ENCODE measurements around the gene RRAGC. TPM values are rescaled to one million over a fixed set of nuclear protein-coding genes. Genes with fewer than 3 reads are reported as not detected.

RRAGC gene
- total RNA-seq, 4 donors from 2014 or later: 14.2 to 20.0 (median 17.5) TPM

- 11 to 12% methylated on average over 8 of the region's 8 CpGs for WGBS, 2 donors
- no peaks in the 10 kb centered on the region for H3K36me3 ChIP-seq
- no peak for TF ChIP-seq POLR2A (IDR thresholded peaks at IDR 0.05)
- no peak for TF ChIP-seq EP300 (IDR thresholded peaks at IDR 0.05)
- no peak for TF ChIP-seq CTCF (IDR thresholded peaks at IDR 0.05)
- H3K4me1 ChIP-seq: peaks cover 0 to 12% (median 2%) of the 10 kb centered on the region in 4 donors
- H3K27me3 ChIP-seq: peaks cover 0 to 49% of the 10 kb centered on the region in 2 donors
- peaks cover 0 to 9% (median 0%) of the 10 kb centered on the region in 4 donors for H3K9me3 ChIP-seq
- peak overlapping the region in 1 of 4 donors; percentile 44 for H3K4me3 ChIP-seq
- DNase-seq (ENCODE audit: low spot score in 2 of 2): no peak
- H3K27ac ChIP-seq: no peak overlapping the region
Observed at GRCh38 chr1:38803647-38804046, 55.9 kb downstream of the RRAGC start.

- Histone ChIP-seq H3K27me3 (peaks cover 0 to 35% of the 10 kb centered on the region in 2 donors), H3K27ac (no peak overlapping the region), H3K36me3 (no peaks in the 10 kb centered on the region), H3K4me1 (peaks cover 0 to 12% (median 2%) of the 10 kb centered on the region in 4 donors), H3K9me3 (peaks cover 0 to 12% (median 0%) of the 10 kb centered on the region in 4 donors), H3K4me3 (no peak overlapping the region)
- TF ChIP-seq EP300 (IDR thresholded peaks at IDR 0.05): no peak
- no peak for TF ChIP-seq POLR2A (IDR thresholded peaks at IDR 0.05)
- no peak for TF ChIP-seq CTCF (IDR thresholded peaks at IDR 0.05)
- WGBS, 2 donors: 85 to 86% methylated on average over 15 to 16 of the region's 16 CpGs
- no peak for DNase-seq (ENCODE audit: low spot score in 2 of 2)
Observed at GRCh38 chr1:38800720-38801671, 58.6 kb downstream of the RRAGC start.

- Histone ChIP-seq H3K36me3 (no peaks in the 10 kb centered on the region), H3K27ac (no peak overlapping the region), H3K4me3 (no peak overlapping the region), H3K9me3 (peaks cover 0 to 37% (median 7%) of the 10 kb centered on the region in 4 donors), H3K27me3 (no peaks in the 10 kb centered on the region), H3K4me1 (no peaks in the 10 kb centered on the region)
- no peak for DNase-seq (ENCODE audit: low spot score in 2 of 2)
- no peak for TF ChIP-seq POLR2A (IDR thresholded peaks at IDR 0.05)
- TF ChIP-seq EP300 (IDR thresholded peaks at IDR 0.05): no peak
- no peak for TF ChIP-seq CTCF (IDR thresholded peaks at IDR 0.05)
Observed at GRCh38 chr1:38793299-38793698, 66.3 kb downstream of the RRAGC start.

- Histone ChIP-seq H3K9me3 (peaks cover 0 to 37% (median 7%) of the 10 kb centered on the region in 4 donors), H3K4me1 (no peaks in the 10 kb centered on the region), H3K27me3 (no peaks in the 10 kb centered on the region), H3K27ac (no peak overlapping the region), H3K36me3 (no peaks in the 10 kb centered on the region), H3K4me3 (no peak overlapping the region)
- 67 to 71% methylated on average over 1 of the region's 1 CpG for WGBS, 2 donors
- DNase-seq (ENCODE audit: low spot score in 2 of 2): no peak
- TF ChIP-seq POLR2A (IDR thresholded peaks at IDR 0.05) (no peak), CTCF (IDR thresholded peaks at IDR 0.05) (no peak), EP300 (IDR thresholded peaks at IDR 0.05) (no peak)
Observed at GRCh38 chr1:38791892-38792291, 67.7 kb downstream of the RRAGC start.

GRCh38 chr1:38791164-38791515 is 68.4 kb downstream of the RRAGC start:
- Histone ChIP-seq H3K36me3 (no peaks in the 10 kb centered on the region), H3K4me3 (no peak overlapping the region), H3K4me1 (no peaks in the 10 kb centered on the region), H3K27ac (no peak overlapping the region), H3K27me3 (no peaks in the 10 kb centered on the region), H3K9me3 (peaks cover 0 to 35% (median 7%) of the 10 kb centered on the region in 4 donors)
- DNase-seq (ENCODE audit: low spot score in 2 of 2): no peak
- TF ChIP-seq EP300 (IDR thresholded peaks at IDR 0.05) (no peak), CTCF (IDR thresholded peaks at IDR 0.05) (no peak), POLR2A (IDR thresholded peaks at IDR 0.05) (no peak)
